Glutamatergic neuron (in vitro differentiated cells): ENCODE measurements around the gene RAET1L. TPM values are rescaled to one million over a fixed set of nuclear protein-coding genes. Genes with fewer than 3 reads are reported as not detected.

Source experiments
- DNase-seq: peaks from one replicate; pipeline ENCODE4 v3.0.0; 2022
- H3K27ac Mint-ChIP-seq: one replicate; pipeline ENCODE4 v1.8.0; 2020; ENCODE audit warnings: mild to moderate bottlenecking, mixed read lengths, inconsistent platforms; ENCODE audit not compliant: unreplicated experiment
- H3K27me3 Mint-ChIP-seq: one replicate; pipeline ENCODE4 v1.8.0; 2020; ENCODE audit warnings: mild to moderate bottlenecking, moderate library complexity, mixed read lengths, inconsistent platforms; ENCODE audit not compliant: unreplicated experiment
- H3K36me3 Mint-ChIP-seq: one replicate; pipeline ENCODE4 v1.8.0; 2020; ENCODE audit warnings: mild to moderate bottlenecking, mixed read lengths, inconsistent platforms; ENCODE audit not compliant: unreplicated experiment
- H3K4me1 Mint-ChIP-seq: one replicate; pipeline ENCODE4 v1.8.0; 2020; ENCODE audit warnings: mild to moderate bottlenecking, low read depth, mixed read lengths, inconsistent platforms; ENCODE audit not compliant: unreplicated experiment
- H3K4me3 Mint-ChIP-seq: one replicate; pipeline ENCODE4 v1.8.0; 2020; ENCODE audit warnings: mild to moderate bottlenecking, mixed read lengths, inconsistent platforms; ENCODE audit not compliant: unreplicated experiment
- H3K9me3 Mint-ChIP-seq: one replicate; pipeline ENCODE4 v1.8.0; 2020; ENCODE audit warnings: mild to moderate bottlenecking, moderate library complexity, mixed read lengths, inconsistent platforms; ENCODE audit not compliant: unreplicated experiment
- CTCF ChIP-seq: fragments of 200-600 bp; sonication (generic); IDR thresholded peaks from one replicate; pipeline ENCODE4 v1.5.0; 2021; ENCODE audit not compliant: partially characterized antibody, unreplicated experiment
- total RNA-seq: library from RNA; stranded (reverse); fragmentation: NEBNext Ultra II Directional; extraction: Animal tissue kit (Norgen Biotek cat#: 25700); gene quantifications from one replicate; pipeline ENCODE4 v1.2.1, GENCODE V29; 2021; ENCODE audit not compliant: unreplicated experiment

Gene RAET1L
- total RNA-seq, 1 donor from 2014 or later = not detected

GRCh38 chr6:149990661-149991471, 34.5 kb downstream of the RAET1L start:
- no peak overlapping the region for H3K27ac Mint-ChIP-seq
- peaks cover 2% of the 10 kb centered on the region for H3K9me3 Mint-ChIP-seq
- peaks cover 8% of the 10 kb centered on the region for H3K4me1 Mint-ChIP-seq
- peak; percentile 46 for DNase-seq
- H3K36me3 Mint-ChIP-seq = peaks cover 12% of the 10 kb centered on the region
- peak overlapping the region; percentile 75 for H3K4me3 Mint-ChIP-seq
- no peak for TF ChIP-seq CTCF
- H3K27me3 Mint-ChIP-seq = peaks cover 44% of the 10 kb centered on the region

GRCh38 chr6:149990212-149990660, 35.1 kb downstream of the RAET1L start:
- peak overlapping the region; percentile 75 for H3K4me3 Mint-ChIP-seq
- no peak for TF ChIP-seq CTCF
- peaks cover 2% of the 10 kb centered on the region for H3K9me3 Mint-ChIP-seq

GRCh38 chr6:149988550-149989346, 36.6 kb downstream of the RAET1L start:
- Mint-ChIP-seq H3K27me3 (peaks cover 44% of the 10 kb centered on the region), H3K4me3 (no peak overlapping the region), H3K9me3 (peaks cover 2% of the 10 kb centered on the region), H3K36me3 (peaks cover 12% of the 10 kb centered on the region), H3K4me1 (peaks cover 11% of the 10 kb centered on the region), H3K27ac (no peak overlapping the region)
- TF ChIP-seq CTCF = no peak
- DNase-seq = no peak

More at GRCh38 chr6:149990212-149990660, 35.1 kb downstream of the RAET1L start:
- DNase-seq = no peak
- H3K4me1 Mint-ChIP-seq = peaks cover 11% of the 10 kb centered on the region
- H3K27me3 Mint-ChIP-seq = peaks cover 44% of the 10 kb centered on the region
- no peak overlapping the region for H3K27ac Mint-ChIP-seq
- H3K36me3 Mint-ChIP-seq = peaks cover 12% of the 10 kb centered on the region

- peaks cover 41% of the 10 kb centered on the region for H3K27me3 Mint-ChIP-seq
- no peak for TF ChIP-seq CTCF
- no peak for DNase-seq
- H3K4me3 Mint-ChIP-seq = no peak overlapping the region
- peaks cover 12% of the 10 kb centered on the region for H3K36me3 Mint-ChIP-seq
- H3K27ac Mint-ChIP-seq = no peak overlapping the region
- peaks cover 11% of the 10 kb centered on the region for H3K4me1 Mint-ChIP-seq
- H3K9me3 Mint-ChIP-seq = peaks cover 4% of the 10 kb centered on the region
Observed at GRCh38 chr6:149987602-149988107, 37.7 kb downstream of the RAET1L start.
